ENCODE data around the gene TLK1.

Gene TLK1

GRCh38 chr2:170965446-170966225, 195.1 kb downstream of the TLK1 start:
- peak; percentile 17 for DNase-seq

- DNase-seq, result no peak
Measured at GRCh38 chr2:170963386-170963785, 197.3 kb downstream of the TLK1 start.

GRCh38 chr2:170953941-170954340, 206.8 kb downstream of the TLK1 start:
- peak; percentile 55 for DNase-seq

GRCh38 chr2:170950221-170950761, 210.4 kb downstream of the TLK1 start:
- DNase-seq, result no peak

GRCh38 chr2:170949415-170949814, 211.3 kb downstream of the TLK1 start:
- no peak for DNase-seq

- DNase-seq, result no peak
Measured at GRCh38 chr2:170944545-170944944, 216.1 kb downstream of the TLK1 start.

GRCh38 chr2:170943596-170943995, 217.1 kb downstream of the TLK1 start:
- no peak for DNase-seq

GRCh38 chr2:170943041-170943440, 217.7 kb downstream of the TLK1 start:
- DNase-seq, result no peak

- DNase-seq, result no peak
Measured at GRCh38 chr2:170942615-170943014, 218.1 kb downstream of the TLK1 start.
